CD4-positive, CD25-positive, alpha-beta regulatory T cell (primary cell): ENCODE measurements around the gene CRTC1. TPM values are rescaled to one million over a fixed set of nuclear protein-coding genes. Genes with fewer than 3 reads are reported as not detected.

Experiments
- ATAC-seq, 2 donors: fragments of 150-1000 bp; cut with Tn5 transposase; one replicate each; pipeline ENCODE4 v1.10.0; 2021; ENCODE audit warnings: low read depth in 2 of 2, moderate number of reproducible peaks in 2 of 2, moderate library complexity in 1 of 2
- DNase-seq, 3 donors: peaks; one replicate each; pipeline versions ENCODE4 v3.0.0 to v3.0.0-alpha.2; 2012 to 2022; ENCODE audit warnings: mixed read lengths in 1 of 3
- H3K27ac ChIP-seq: one replicate; pipeline ENCODE4 v1.7.0; 2013; ENCODE audit warnings: mild to moderate bottlenecking, low read length; ENCODE audit not compliant: insufficient read depth, poor library complexity, severe bottlenecking
- H3K27me3 ChIP-seq: one replicate; pipeline ENCODE4 v1.7.0; 2013; ENCODE audit warnings: low read length; ENCODE audit not compliant: control insufficient read depth, insufficient read depth
- H3K36me3 ChIP-seq: one replicate; pipeline ENCODE4 v1.7.0; 2013; ENCODE audit warnings: mild to moderate bottlenecking, low read length, moderate library complexity; ENCODE audit not compliant: control insufficient read depth, insufficient read depth
- H3K4me1 ChIP-seq: 2 replicates; pipeline ENCODE4 v1.7.0; 2013; ENCODE audit warnings: mild to moderate bottlenecking, low read length; ENCODE audit not compliant: insufficient read depth, control insufficient read depth, poor library complexity, severe bottlenecking
- H3K4me3 ChIP-seq: one replicate; pipeline ENCODE4 v1.7.0; 2013; ENCODE audit warnings: low read depth, mild to moderate bottlenecking, low read length, moderate library complexity
- H3K9me3 ChIP-seq, 2 experiments: 1 replicate in 1 of 2; 2 replicates in 1 of 2; pipeline ENCODE4 v1.7.0; 2013; ENCODE audit warnings: low read length in 2 of 2, mild to moderate bottlenecking in 1 of 2, moderate library complexity in 1 of 2; ENCODE audit not compliant: control insufficient read depth in 2 of 2
- H3K27ac Mint-ChIP-seq, 3 donors: one replicate each; pipeline ENCODE4 v1.8.0; 2020 to 2022; ENCODE audit warnings: mild to moderate bottlenecking in 3 of 3, mixed read lengths in 3 of 3, moderate library complexity in 2 of 3
- H3K27me3 Mint-ChIP-seq: one replicate; pipeline ENCODE4 v1.8.0; 2022; ENCODE audit warnings: mild to moderate bottlenecking, mixed read lengths
- H3K36me3 Mint-ChIP-seq: one replicate; pipeline ENCODE4 v1.8.0; 2020; ENCODE audit warnings: mixed read lengths
- H3K4me1 Mint-ChIP-seq, 4 donors: one replicate each; pipeline ENCODE4 v1.8.0; 2020 to 2022; ENCODE audit warnings: mixed read lengths in 4 of 4, mild to moderate bottlenecking in 1 of 4
- H3K4me3 Mint-ChIP-seq, 4 donors: one replicate each; pipeline ENCODE4 v1.8.0; 2020 to 2022; ENCODE audit warnings: mild to moderate bottlenecking in 4 of 4, mixed read lengths in 4 of 4, moderate library complexity in 3 of 4
- H3K9me3 Mint-ChIP-seq, 7 donors: one replicate each; pipeline ENCODE4 v1.8.0; 2020 to 2022; ENCODE audit warnings: mixed read lengths in 7 of 7, mild to moderate bottlenecking in 3 of 7, moderate library complexity in 2 of 7
- polyA plus RNA-seq, 4 donors: library from polyadenylated mRNA; unstranded; fragments of 300-500 nt; fragmentation: Illumina TruSeq; gene quantifications; one replicate each; pipeline ENCODE4 v1.2.3, GENCODE V29; 2021
- total RNA-seq: library from RNA; stranded (reverse); gene quantifications from one replicate; pipeline ENCODE4 v1.2.3, GENCODE V29; 2022

Gene CRTC1
- total and polyA plus RNA-seq, 5 donors from 2014 or later = 0.47 to 20.2 (median 1.1) TPM

GRCh38 chr19:18778826-18779495 is 95.5 kb downstream of the CRTC1 start:
- Histone ChIP-seq H3K36me3 (no peaks in the 10 kb centered on the region), H3K4me1 (no peaks in the 10 kb centered on the region), H3K4me3 (no peak overlapping the region), H3K27me3 (no peaks in the 10 kb centered on the region), H3K9me3 (no peaks in the 10 kb centered on the region), H3K27ac (no peak overlapping the region)
- Mint-ChIP-seq H3K27me3 (no peaks in the 10 kb centered on the region), H3K9me3 (no peaks in the 10 kb centered on the region), H3K4me3 (no peak overlapping the region), H3K4me1 (peaks cover 0 to 1% (median 0%) of the 10 kb centered on the region in 4 donors), H3K27ac (no peak overlapping the region), H3K36me3 (no peaks in the 10 kb centered on the region)
- ATAC-seq = no peak
- no peak for DNase-seq

DNA sequence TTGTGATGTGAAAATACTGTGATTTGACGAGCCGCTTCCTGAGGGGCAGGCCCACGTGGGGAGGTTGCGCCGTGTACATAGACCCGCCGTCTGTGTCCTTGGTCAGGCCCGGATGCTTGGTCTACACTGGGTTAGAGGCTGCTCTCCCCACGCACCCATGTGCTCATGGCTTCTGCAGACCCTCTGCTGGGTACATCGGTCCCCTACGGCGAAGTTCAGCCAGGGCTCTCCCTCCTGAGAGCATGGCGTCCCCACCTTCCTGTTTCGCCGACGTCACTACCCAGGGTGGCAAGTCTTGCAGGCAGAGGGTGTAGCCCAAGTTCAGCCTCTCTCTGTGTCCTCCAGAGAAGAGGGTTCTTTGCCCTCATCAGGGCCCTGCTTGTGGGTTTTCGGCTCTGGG is 96.6 kb downstream of the CRTC1 start:
- H3K27me3 ChIP-seq = no peaks in the 10 kb centered on the region
- no peaks in the 10 kb centered on the region for H3K36me3 ChIP-seq
- H3K9me3 ChIP-seq = no peaks in the 10 kb centered on the region
- Mint-ChIP-seq H3K27me3 (no peaks in the 10 kb centered on the region), H3K4me3 (no peak overlapping the region), H3K4me1 (peaks cover 0 to 5% (median 0%) of the 10 kb centered on the region in 4 donors), H3K27ac (no peak overlapping the region), H3K9me3 (no peaks in the 10 kb centered on the region), H3K36me3 (no peaks in the 10 kb centered on the region)
- DNase-seq (no peak), ATAC-seq (no peak)
- H3K4me3 ChIP-seq = no peak overlapping the region
- peaks cover 1% of the 10 kb centered on the region for H3K4me1 ChIP-seq
- H3K27ac ChIP-seq = no peak overlapping the region

- Histone ChIP-seq H3K9me3 (no peaks in the 10 kb centered on the region), H3K4me3 (no peak overlapping the region), H3K4me1 (peaks cover 7% of the 10 kb centered on the region), H3K27me3 (no peaks in the 10 kb centered on the region), H3K27ac (no peak overlapping the region), H3K36me3 (no peaks in the 10 kb centered on the region)
- H3K4me1 Mint-ChIP-seq = peaks cover 0 to 9% (median 3%) of the 10 kb centered on the region in 4 donors
- ATAC-seq = no peak
- peaks cover 2% of the 10 kb centered on the region for H3K27me3 Mint-ChIP-seq
- H3K9me3 Mint-ChIP-seq = peaks cover 0 to 1% (median 0%) of the 10 kb centered on the region in 7 donors
- H3K27ac Mint-ChIP-seq = no peak overlapping the region
- H3K4me3 Mint-ChIP-seq = no peak overlapping the region
- H3K36me3 Mint-ChIP-seq = no peaks in the 10 kb centered on the region
- no peak for DNase-seq
These were observed 97.2 kb downstream of the CRTC1 start for GRCh38 chr19:18780631-18781030.

DNA sequence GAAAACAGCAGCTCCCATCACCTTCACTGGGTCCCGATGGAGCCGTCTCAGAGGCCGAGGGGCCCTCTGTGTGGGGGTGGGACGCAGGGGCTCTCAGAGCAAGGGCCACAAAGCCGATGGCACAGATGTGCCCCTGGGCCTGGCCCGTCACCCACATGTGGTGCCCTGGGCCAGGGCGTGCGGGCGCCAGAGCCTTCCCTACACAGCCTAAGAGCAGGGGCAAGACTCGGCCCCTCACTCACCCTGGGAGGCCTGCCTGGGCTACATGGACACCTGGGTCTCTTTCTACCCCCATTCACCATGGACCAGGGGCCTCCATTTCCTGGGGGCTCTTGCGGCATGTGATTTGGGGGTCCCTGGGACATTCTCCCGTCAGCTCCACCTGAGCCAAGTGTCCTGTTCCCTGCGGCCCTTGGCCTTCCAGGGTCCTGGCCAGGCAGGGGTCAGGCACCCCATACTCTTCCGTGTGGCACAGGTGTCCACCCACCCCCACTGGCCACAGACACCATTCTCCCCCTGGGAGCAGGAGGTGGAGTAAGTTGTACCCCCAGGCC is 97.6 kb downstream of the CRTC1 start:
- Mint-ChIP-seq H3K27me3 (peaks cover 7% of the 10 kb centered on the region), H3K9me3 (peaks cover 0 to 1% (median 0%) of the 10 kb centered on the region in 7 donors), H3K36me3 (no peaks in the 10 kb centered on the region), H3K4me1 (peaks cover 0 to 13% (median 5%) of the 10 kb centered on the region in 4 donors), H3K27ac (no peak overlapping the region), H3K4me3 (no peak overlapping the region)
- no peaks in the 10 kb centered on the region for H3K27me3 ChIP-seq
- ATAC-seq (no peak), DNase-seq (no peak)
- H3K9me3 ChIP-seq = no peaks in the 10 kb centered on the region
- no peaks in the 10 kb centered on the region for H3K36me3 ChIP-seq
- peaks cover 10% of the 10 kb centered on the region for H3K4me1 ChIP-seq
- H3K4me3 ChIP-seq = no peak overlapping the region
- H3K27ac ChIP-seq = no peak overlapping the region

- Mint-ChIP-seq H3K4me1 (peaks cover 0 to 17% (median 8%) of the 10 kb centered on the region in 4 donors), H3K9me3 (peaks cover 0 to 1% (median 0%) of the 10 kb centered on the region in 7 donors), H3K4me3 (no peak overlapping the region), H3K27me3 (peaks cover 16% of the 10 kb centered on the region), H3K36me3 (no peaks in the 10 kb centered on the region), H3K27ac (no peak overlapping the region)
- DNase-seq (no peak), ATAC-seq (no peak)
- H3K27me3 ChIP-seq = no peaks in the 10 kb centered on the region
- no peak overlapping the region for H3K27ac ChIP-seq
- H3K9me3 ChIP-seq = no peaks in the 10 kb centered on the region
- no peak overlapping the region for H3K4me3 ChIP-seq
- H3K36me3 ChIP-seq = no peaks in the 10 kb centered on the region
- peaks cover 10% of the 10 kb centered on the region for H3K4me1 ChIP-seq
These were observed 98.5 kb downstream of the CRTC1 start for GRCh38 chr19:18781885-18782527.

- H3K4me3 Mint-ChIP-seq = no peak overlapping the region
- H3K27ac ChIP-seq = no peak overlapping the region
- no peaks in the 10 kb centered on the region for H3K36me3 ChIP-seq
- H3K4me1 ChIP-seq = peaks cover 14% of the 10 kb centered on the region
- H3K4me3 ChIP-seq = no peak overlapping the region
- H3K36me3 Mint-ChIP-seq = no peaks in the 10 kb centered on the region
- H3K27ac Mint-ChIP-seq = no peak overlapping the region
- no peaks in the 10 kb centered on the region for H3K9me3 ChIP-seq
- no peaks in the 10 kb centered on the region for H3K27me3 ChIP-seq
- no peak for DNase-seq
- H3K4me1 Mint-ChIP-seq = peaks cover 0 to 21% (median 13%) of the 10 kb centered on the region in 4 donors
- no peak for ATAC-seq
- H3K9me3 Mint-ChIP-seq = peaks cover 0 to 1% (median 0%) of the 10 kb centered on the region in 7 donors
- peaks cover 23% of the 10 kb centered on the region for H3K27me3 Mint-ChIP-seq
These were observed 99.2 kb downstream of the CRTC1 start for GRCh38 chr19:18782559-18783225.

DNA sequence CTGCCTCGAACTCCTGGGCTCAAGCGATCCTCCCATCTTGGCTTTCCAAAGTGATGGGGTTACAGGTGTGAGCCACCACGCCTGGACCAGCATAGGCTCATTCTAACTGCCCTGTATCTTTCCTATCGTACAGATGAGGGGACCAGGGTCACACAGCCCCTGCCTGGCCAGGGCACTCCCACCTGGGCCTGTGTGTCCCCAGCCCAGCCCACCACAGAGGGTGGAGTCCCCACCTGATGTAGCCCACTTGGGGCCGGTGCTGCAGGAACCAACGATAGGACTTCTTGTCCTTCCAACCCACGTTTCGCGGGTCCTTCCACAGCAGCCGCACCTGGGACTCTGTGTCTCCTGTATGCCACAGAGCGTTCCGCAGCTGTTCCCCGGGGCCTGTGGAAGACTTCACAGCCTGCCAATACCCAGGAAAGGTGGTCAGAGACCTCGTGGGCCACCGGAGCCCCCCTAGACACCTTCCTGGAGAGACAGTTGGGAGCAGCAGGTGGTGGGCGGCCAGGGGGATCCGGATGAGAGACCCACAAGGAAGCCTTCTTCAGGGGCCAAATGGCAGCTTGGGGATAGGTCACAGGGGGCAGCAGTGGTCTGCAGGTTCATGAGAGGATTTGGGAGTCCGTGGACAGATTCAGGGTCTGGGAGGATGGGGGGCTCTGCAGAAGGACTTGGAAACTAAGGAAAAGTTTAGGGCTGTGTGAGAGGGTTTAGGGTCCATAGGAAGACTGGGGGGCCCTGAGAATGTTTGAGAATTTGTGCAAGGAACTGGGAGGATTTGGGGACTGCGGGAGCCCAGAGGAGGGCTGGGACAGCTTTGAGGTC is 100.7 kb downstream of the CRTC1 start:
- no peak for DNase-seq
- Mint-ChIP-seq H3K9me3 (peaks cover 0 to 1% (median 0%) of the 10 kb centered on the region in 7 donors), H3K27me3 (peaks cover 34% of the 10 kb centered on the region), H3K27ac (peak overlapping the region in 1 of 3 donors; percentile 74), H3K36me3 (no peaks in the 10 kb centered on the region), H3K4me3 (peak overlapping the region in 1 of 4 donors; percentile 54), H3K4me1 (peaks cover 0 to 32% (median 16%) of the 10 kb centered on the region in 4 donors)
- no peak overlapping the region for H3K4me3 ChIP-seq
- no peaks in the 10 kb centered on the region for H3K36me3 ChIP-seq
- H3K27ac ChIP-seq = no peak overlapping the region
- peaks cover 2% of the 10 kb centered on the region for H3K27me3 ChIP-seq
- no peaks in the 10 kb centered on the region for H3K9me3 ChIP-seq
- no peak for ATAC-seq
- H3K4me1 ChIP-seq = peaks cover 23% of the 10 kb centered on the region
